ENCODE measurements around the gene VPS13D.
"Not testable (repeated sequence)": the region's sequence is repeated elsewhere in the genome, so short reads cannot be mapped to it uniquely, and the experiment has no call there.

The VPS13D gene

DNA sequence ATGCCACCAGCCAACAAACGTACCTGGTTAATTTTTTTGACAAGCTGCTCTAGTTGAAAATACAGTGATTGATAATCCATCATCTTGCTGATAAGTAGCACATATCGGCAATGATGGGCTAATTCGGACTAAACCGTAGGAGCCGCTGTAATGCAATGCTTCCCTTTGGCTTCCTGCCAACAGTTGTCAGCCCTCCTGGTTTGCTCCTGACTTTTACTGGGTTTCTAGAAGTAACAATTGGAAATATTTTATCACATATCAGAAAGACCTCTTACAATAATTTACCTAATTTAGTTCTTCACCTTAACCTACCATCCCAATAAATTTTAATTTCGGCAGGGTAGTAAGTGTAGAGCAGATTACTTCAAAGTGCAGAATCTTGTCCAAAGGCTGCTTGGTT is 239.7 kb downstream of the VPS13D start:
- DNase-seq (ENCODE audit: low read depth in 3 of 3), result no peak

DNA sequence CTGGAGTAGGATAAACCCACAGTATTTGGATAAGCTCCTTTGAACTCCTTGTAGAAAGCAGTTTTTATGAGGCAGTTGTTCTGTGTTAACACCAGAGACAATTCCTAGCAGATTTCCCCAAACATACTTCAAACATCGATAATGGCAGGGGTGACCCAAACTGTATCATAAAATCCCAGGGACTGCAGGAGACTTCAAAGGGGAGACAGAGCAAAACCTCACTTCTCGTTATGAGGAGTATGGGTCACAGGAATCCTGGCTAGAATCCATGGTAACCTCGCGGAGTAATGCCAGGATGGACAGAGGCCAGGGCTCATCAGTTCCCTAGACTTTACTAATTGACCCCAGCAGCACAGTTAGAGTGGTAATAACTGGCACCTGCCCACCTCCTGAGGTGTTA is 240.2 kb downstream of the VPS13D start:
- DNase-seq (ENCODE audit: low read depth in 3 of 3), result no peak

DNA sequence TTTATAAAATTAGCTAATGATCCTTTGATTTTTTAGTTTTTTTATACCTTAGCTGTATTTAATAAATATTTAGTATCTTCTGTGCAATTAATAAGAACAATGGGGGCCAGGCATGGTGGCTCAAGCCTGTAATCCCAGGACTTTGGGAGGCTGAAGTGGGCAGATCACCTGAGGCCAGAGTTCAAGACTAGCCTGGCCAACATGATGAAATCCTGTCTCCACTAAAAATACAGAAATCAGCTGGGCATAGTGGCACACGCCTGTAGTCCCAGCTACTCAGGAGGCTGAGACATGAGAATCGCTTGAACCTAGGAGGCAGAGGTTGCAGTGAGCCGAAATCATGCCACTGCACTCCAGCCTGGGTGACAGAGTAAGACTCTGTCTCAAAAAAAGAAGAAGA is 241.1 kb downstream of the VPS13D start:
- DNase-seq (ENCODE audit: low read depth in 3 of 3), result not testable (repeated sequence)

DNA sequence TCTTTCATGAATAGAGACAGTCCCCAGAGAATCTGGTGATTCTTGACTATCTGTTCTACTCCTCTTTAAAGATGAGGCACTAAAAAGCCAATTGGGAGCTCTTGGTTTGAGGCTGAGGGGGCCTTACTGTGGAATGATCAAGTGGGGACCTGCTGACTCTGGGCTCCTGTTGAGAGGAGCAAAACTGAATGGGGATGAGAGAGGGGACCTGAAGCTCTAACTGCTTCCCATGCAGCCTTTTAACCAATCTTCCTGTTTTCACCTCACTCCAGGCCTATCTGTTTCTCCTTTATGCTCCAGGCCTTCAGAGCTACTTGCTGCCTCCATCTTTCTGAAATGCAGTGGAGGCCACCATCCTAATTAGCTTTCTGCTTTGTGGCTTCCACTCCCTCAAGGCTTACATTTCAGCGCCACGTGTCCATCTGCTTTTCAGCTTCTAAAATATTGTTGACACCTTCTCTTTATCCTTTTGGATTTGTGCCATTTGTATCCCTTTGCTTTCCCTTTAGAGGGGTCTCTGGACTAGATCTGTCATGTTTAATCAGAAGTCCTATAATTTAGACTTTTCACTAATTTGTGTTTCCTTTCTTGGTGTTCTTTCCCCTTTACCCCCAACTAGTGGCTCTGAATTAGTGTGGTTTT is 242.4 kb downstream of the VPS13D start:
- no peak for DNase-seq (ENCODE audit: low read depth in 3 of 3)

GRCh38 chr1:12472798-12473551 is 243.1 kb downstream of the VPS13D start:
- DNase-seq (ENCODE audit: low read depth in 3 of 3), result peak; percentile 65 to 86 (median 67)

- no peak for DNase-seq (ENCODE audit: low read depth in 3 of 3)
These were observed 243.9 kb downstream of the VPS13D start for GRCh38 chr1:12473596-12474362.

DNA sequence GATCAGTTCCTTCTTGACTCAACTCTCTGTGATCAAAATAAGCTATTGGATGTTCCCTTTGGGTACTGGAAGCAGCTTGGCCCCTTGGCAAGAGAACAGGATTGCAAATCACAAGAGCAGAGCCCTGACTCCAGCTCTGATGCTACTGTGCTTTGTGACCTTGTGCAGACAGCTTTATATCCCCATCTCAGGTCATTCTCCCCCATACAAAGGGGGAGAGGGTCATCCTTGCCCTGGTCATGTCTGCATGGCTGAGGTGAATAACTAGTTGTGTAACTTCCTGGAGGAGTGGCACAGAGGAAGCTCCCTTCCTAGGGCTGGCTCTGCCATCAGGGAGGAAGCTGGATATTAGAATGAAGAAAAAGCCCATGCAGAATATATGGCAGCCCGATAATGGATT is 245.3 kb downstream of the VPS13D start:
- no peak for DNase-seq (ENCODE audit: low read depth in 3 of 3)

- DNase-seq (ENCODE audit: low read depth in 3 of 3), result no peak
These were observed 245.7 kb downstream of the VPS13D start for GRCh38 chr1:12475530-12475934.

- no peak for DNase-seq (ENCODE audit: low read depth in 3 of 3)
These were observed 246.1 kb downstream of the VPS13D start for GRCh38 chr1:12475947-12476346.

DNA sequence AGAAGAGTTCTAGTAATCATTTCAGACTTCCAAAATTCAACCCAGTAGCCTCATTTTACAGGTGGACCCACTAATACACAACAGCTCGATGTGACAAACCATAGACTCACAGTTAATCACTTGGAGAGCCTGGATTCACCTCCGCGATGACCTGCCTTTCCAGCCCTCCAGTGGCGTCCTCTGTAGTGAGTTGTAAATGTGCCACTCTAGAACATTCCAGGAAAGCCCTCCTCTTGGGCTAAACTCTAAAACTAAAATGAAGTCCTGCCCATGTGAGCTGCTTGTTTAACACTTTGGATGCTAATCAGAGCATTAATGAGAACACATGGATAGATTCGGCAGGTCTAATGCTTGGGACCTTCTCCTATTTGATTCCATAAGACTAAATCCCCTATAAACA is 247.5 kb downstream of the VPS13D start:
- DNase-seq (ENCODE audit: low read depth in 3 of 3), result no peak

- no peak for DNase-seq (ENCODE audit: low read depth in 3 of 3)
These were observed 248.2 kb downstream of the VPS13D start for GRCh38 chr1:12477936-12478611.

DNA sequence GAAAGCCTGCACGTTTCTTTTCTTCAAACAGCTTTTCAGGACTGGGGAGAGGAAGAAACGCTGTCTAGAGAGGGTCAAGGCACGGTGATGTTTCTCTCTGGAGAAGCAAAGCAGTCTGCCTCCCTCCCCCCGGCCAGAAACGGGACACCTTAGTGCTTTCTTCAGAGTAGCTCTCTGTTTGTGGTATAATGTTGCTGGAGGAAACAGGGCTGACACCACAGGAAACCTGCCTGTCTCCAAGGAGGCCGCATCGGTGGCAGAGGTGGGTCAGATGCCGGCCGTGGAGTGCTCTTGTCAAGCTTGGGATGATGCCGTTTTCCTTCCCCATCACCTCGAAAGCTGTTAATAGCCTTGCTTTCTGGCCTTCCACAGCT is 248.8 kb downstream of the VPS13D start:
- DNase-seq (ENCODE audit: low read depth in 3 of 3), result no peak

DNA sequence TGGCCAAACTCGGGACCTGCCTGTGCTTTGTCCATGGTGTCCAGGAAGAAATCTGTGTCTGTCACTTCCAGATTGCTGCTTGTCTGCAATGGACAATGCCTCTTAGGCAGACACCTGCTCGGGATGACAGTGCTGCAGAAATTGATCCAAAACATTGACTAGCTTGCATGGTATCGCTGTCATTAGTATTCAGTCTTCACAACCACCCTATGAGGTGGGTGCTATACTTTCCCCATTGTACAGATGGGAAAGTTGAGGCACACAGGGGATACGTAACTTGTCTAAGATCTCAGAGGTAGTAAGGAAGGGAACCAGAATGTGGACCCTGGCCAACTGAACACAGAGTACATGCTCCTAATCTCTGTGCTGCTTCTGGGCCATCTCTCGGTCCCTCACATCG is 249.5 kb downstream of the VPS13D start:
- DNase-seq (ENCODE audit: low read depth in 3 of 3), result no peak

- DNase-seq (ENCODE audit: low read depth in 3 of 3), result no peak
These were observed 250.2 kb downstream of the VPS13D start for GRCh38 chr1:12480041-12480440.

DNA sequence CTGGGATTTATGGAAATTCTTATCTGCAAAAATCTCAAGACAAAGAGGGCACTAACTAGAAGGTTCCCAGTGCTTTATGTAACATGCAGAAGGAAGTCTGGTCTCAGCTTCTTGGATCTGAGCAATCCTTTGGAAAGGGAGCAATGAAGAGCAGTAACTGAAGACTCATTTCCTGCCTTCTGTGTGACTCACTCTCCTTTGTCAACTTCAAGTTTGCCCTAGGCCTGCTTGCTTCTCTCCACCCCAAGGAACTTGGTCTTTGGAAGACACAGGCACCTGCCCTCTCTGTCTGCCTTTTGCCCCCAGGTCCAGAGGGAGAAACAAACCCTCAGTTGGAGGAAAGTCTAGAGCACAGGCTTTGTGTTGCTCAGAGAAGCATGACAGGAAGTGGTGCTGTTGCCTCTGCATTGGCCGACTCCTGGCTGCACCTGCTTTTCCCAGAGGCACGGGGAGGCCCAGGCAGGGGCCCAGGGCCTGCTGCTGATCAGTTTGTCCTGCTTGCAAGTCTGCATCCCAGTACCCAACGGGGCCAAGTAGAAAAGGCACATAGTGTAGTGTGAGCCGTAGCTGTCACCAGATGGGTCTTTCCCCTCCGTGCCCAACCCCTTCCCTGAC is 251.0 kb downstream of the VPS13D start:
- DNase-seq (ENCODE audit: low read depth in 3 of 3), result no peak

- no peak for DNase-seq (ENCODE audit: low read depth in 3 of 3)
These were observed 252.1 kb downstream of the VPS13D start for GRCh38 chr1:12481928-12482327.

GRCh38 chr1:12482988-12483387 is 253.2 kb downstream of the VPS13D start:
- DNase-seq (ENCODE audit: low read depth in 3 of 3), result no peak

DNA sequence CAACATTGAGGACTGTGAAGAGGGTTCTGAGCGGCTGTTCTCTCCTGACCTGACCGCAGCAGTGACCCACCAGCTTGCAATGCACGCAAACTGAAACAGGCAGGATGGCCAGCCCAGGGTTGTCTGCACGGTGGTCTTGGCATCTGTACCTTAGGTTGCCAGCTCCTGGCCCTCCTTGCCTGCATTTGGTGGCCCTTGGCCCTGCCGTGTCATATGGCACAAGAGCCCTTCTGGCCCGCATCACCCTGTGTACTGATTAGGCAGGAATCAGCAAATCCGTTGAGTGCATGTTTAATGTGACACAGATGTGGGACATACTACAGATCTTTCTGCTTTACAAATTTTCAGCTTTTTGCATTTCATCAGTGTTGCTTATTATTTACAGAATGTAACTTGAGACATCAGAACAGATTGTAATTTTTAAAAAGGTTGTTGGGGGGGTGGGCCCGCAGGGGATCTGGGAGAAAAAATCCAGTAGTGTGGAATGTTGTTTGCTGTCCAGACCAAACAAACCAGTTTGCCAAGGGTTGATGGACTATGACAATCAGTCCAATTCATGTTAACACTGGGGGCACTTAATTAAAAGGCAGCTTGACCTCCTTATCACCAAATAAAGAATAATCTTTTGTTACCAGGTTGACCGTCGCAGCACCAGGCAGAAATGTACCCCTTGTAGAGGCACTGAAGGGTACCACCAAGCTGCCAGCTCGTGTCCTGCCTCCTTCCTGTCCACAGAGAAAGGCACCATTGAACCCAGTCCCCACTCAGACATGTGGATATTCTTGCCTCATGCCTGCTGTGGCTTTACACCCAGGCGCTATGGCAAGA is 255.6 kb downstream of the VPS13D start:
- no peak for DNase-seq (ENCODE audit: low read depth in 3 of 3)

DNA sequence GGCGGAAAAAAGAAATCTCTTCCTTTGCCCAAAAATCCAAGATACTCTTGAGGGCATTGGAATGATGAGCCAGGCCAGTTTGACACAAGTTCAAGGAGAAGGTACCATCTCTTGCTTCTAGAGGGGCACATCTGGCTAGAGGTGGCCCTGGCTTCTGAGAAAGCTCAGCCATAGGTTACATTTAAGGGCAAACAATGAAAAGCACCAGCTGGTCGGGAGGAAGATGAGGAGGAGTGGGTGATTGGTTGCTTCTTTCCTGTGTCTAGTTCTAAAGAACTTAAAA is 256.2 kb downstream of the VPS13D start:
- no peak for DNase-seq (ENCODE audit: low read depth in 3 of 3)

- no peak for DNase-seq (ENCODE audit: low read depth in 3 of 3)
These were observed 256.7 kb downstream of the VPS13D start for GRCh38 chr1:12486401-12487005.

DNA sequence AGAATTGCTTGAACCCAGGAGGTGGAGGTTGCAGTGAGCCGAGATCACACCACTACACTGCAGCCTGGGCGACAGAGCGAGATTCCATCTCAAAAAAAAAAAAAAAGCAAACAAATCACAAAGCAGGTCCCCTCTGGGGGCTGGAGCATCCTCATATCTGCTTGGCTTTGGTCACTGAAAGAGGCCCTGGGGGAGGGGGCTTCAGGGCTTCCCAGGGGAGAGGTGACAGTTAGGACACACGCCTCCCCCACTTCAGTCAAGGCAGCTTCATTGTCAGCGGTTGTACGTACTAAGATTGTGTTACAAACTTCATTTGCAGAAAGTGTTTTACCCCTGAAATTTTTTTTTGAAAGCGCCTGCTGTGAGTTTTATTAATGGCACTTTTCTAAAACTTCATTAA is 257.7 kb downstream of the VPS13D start:
- no peak for DNase-seq (ENCODE audit: low read depth in 3 of 3)

All from stimulated activated CD4-positive, alpha-beta T cell treated with anti-CD3 and anti-CD28 coated beads, TNF-alpha, amount 100 ng/mL, for 48 hours (primary cell).